OCI-LY7 (cell line): ENCODE data around the gene TPM2. TPM values are rescaled to one million over a fixed set of nuclear protein-coding genes. Genes with fewer than 3 reads are reported as not detected.

Source experiments
- BruUV-seq: library from RNA; stranded (reverse); fragments of 400-500 nt; replicated peaks from 2 replicates; lab custom pipeline; 2021; lab: Mats Ljungman, UMichigan
- CTCF ChIA-PET: fragments of 300-600 bp; sonication (Branson Sonifier 250); formaldehyde crosslinking; loops from one replicate; lab custom pipeline; 2022; ENCODE audit warnings: antibody characterized with exemption; ENCODE audit not compliant: unreplicated experiment; lab: Charles Lee
- POLR2A ChIA-PET: fragments of 300-600 bp; sonication (Branson Sonifier 250); formaldehyde crosslinking; loops from one replicate; lab custom pipeline; 2022; ENCODE audit warnings: antibody characterized with exemption; lab: Charles Lee
- DNase-seq: peaks from one replicate; pipeline ENCODE4 v3.0.0-alpha.2; 2015; ENCODE audit warnings: low spot score
- H2AFZ ChIP-seq: fragments of 200-600 bp; sonication (generic), shearing (Covaris generic); 2 replicates; pipeline ENCODE4 v1.6.1; 2014; ENCODE audit warnings: mild to moderate bottlenecking, antibody characterized with exemption, low read length, moderate library complexity
- H3K27ac ChIP-seq: fragments of 200-600 bp; sonication (generic); 2 replicates; pipeline ENCODE4 v1.5.1; 2014; ENCODE audit warnings: mixed run types, low read depth, mild to moderate bottlenecking, moderate library complexity, low read length, inconsistent platforms; ENCODE audit not compliant: poor library complexity, severe bottlenecking
- H3K36me3 ChIP-seq: fragments of 200-600 bp; sonication (generic); 2 replicates; pipeline ENCODE4 v1.6.1; 2014; ENCODE audit warnings: mild to moderate bottlenecking, antibody characterized with exemption, low read length, moderate library complexity, mixed read lengths; ENCODE audit not compliant: insufficient read depth
- H3K4me1 ChIP-seq: fragments of 200-600 bp; sonication (generic); 2 replicates; pipeline ENCODE4 v1.5.1; 2014; ENCODE audit warnings: mild to moderate bottlenecking, low read length; ENCODE audit not compliant: insufficient read depth, poor library complexity, severe bottlenecking
- H3K4me2 ChIP-seq: fragments of 200-600 bp; sonication (generic); 2 replicates; pipeline ENCODE4 v1.6.1; 2014; ENCODE audit warnings: mild to moderate bottlenecking, low read length
- H3K4me3 ChIP-seq: fragments of 200-600 bp; sonication (generic); 2 replicates; pipeline ENCODE4 v1.5.1; 2014; ENCODE audit warnings: mild to moderate bottlenecking, low read depth, low read length; ENCODE audit not compliant: poor library complexity, severe bottlenecking
- H3K79me2 ChIP-seq: fragments of 200-600 bp; sonication (generic); 2 replicates; pipeline ENCODE4 v1.6.1; 2016; ENCODE audit warnings: low read depth, mild to moderate bottlenecking, low read length, moderate library complexity, mixed read lengths; ENCODE audit not compliant: insufficient read depth
- H3K9me2 ChIP-seq: fragments of 200-600 bp; sonication (generic); 2 replicates; pipeline ENCODE4 v1.6.1; 2016; ENCODE audit warnings: mild to moderate bottlenecking, low read length, mixed read lengths; ENCODE audit not compliant: insufficient read depth
- H3K9me3 ChIP-seq: fragments of 200-600 bp; sonication (generic); 2 replicates; pipeline ENCODE4 v1.6.1; 2014; ENCODE audit warnings: mild to moderate bottlenecking, mixed run types, low read length, mixed read lengths
- H4K20me1 ChIP-seq: fragments of 200-600 bp; sonication (generic); 2 replicates; pipeline ENCODE4 v1.6.1; 2014; ENCODE audit warnings: mild to moderate bottlenecking, antibody characterized with exemption, low read length, moderate library complexity, mixed read lengths; ENCODE audit not compliant: insufficient read depth
- EZH2phosphoT487 ChIP-seq: fragments of 200-600 bp; sonication (generic); IDR thresholded peaks from 2 replicates; pipeline ENCODE4 v1.6.1; 2018; ENCODE audit warnings: low read depth, borderline replicate concordance, mild to moderate bottlenecking, mixed run types, antibody characterized with exemption, low read length, moderate library complexity, mixed read lengths
- intact Hi-C: fragments of 100-400 bp; cut with micrococcal nuclease; formaldehyde crosslinking; loops from one replicate; pipeline ENCODE4 v1.10.0; 2022; ENCODE audit not compliant: unreplicated experiment
- total RNA-seq, 2 experiments: library from RNA; depleted of rRNA in 1 of 2; stranded (reverse); fragments of >200 nt in 1 of 2; shearing (Covaris generic) in 1 of 2; gene quantifications; 2 replicates each; pipeline ENCODE4 v1.2.3, GENCODE V29; 2014 to 2022
- TF ChIP-seq, protein P1 (sequence below): fragments of 200-600 bp; sonication (generic); conservative IDR thresholded peaks from 2 replicates; pipeline ENCODE4 v1.5.1; 2014; ENCODE audit warnings: mild to moderate bottlenecking, antibody characterized with exemption, low read length, moderate library complexity, mixed read lengths

The TPM2 gene
- total RNA-seq, 2 experiments from 2014 or later, result 2.5 TPM; not detected in 1

DNA sequence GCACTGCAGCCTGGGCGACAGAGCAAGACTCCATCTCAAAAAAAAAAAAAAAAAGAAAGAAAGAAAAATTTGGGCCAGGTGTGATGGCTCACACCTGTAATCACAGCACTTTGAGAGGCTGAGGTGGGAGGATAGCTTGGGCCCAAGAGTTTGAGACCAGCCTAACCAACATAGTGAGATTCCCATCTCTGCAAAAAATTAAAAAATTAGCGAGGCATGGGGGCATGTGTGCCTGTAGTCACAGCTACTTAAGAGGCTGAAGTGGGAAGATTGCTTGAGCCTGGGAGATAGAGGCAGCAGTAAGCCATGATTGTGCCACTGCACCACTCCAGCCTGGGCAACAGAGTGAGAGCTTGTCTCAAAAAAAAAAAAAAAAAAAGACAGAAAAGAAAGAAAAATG lies 36.1 kb downstream of the TPM2 start:
- no peak overlapping the region; the same call in 1 of the 2 replicates for H2AFZ ChIP-seq
- BruUV-seq, result no TSS peak
- CTCF ChIA-PET, result no interaction called here
- no peaks in the 10 kb centered on the region for H3K9me3 ChIP-seq
- no peaks in the 10 kb centered on the region for H3K9me2 ChIP-seq
- DNase-seq, result no peak
- peaks cover 31% of the 10 kb centered on the region; the same call in 1 of the 2 replicates for H3K79me2 ChIP-seq
- POLR2A ChIA-PET, result interaction anchor here (0.6 to 1.2 kb wide), 6 partner anchors 11 to 90 kb away, joined by 3 to 5 read pairs (median 3); partner anchors contain the start of gene ARHGEF39
- no peak overlapping the region for H3K4me3 ChIP-seq
- TF ChIP-seq EZH2phosphoT487, result no peak
- H3K27ac ChIP-seq, result no peak overlapping the region
- intact Hi-C loops, result no loop called here
- peaks cover 16% of the 10 kb centered on the region for H3K36me3 ChIP-seq
- H3K4me2 ChIP-seq, result no peak overlapping the region
- no peaks in the 10 kb centered on the region for H4K20me1 ChIP-seq
- peaks cover 50% of the 10 kb centered on the region for H3K4me1 ChIP-seq

DNA sequence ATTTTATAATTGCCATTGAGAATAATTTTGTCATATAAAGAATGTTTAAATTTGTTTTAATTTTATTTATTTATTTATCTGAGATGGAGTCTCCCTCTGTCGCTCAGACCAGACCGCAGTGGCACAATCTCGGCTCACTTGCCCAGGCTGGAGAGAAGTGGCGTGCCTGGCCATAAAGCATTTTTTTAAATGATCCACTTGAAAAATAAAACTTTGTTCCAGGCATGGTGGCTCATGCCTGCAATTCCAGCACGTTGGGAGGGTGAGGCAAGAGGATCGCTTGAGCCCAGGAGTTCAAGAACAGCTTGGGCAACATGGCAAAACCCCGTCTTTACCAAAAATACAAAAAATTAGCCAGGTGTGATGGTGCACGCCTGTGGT lies 36.9 kb downstream of the TPM2 start:
- Histone ChIP-seq H4K20me1 (no peaks in the 10 kb centered on the region), H3K79me2 (peaks cover 31% of the 10 kb centered on the region; the same call in 1 of the 2 replicates), H3K4me3 (no peak overlapping the region), H3K36me3 (peaks cover 23% of the 10 kb centered on the region), H3K4me1 (peaks cover 56% of the 10 kb centered on the region), H2AFZ (no peak overlapping the region; the same call in 1 of the 2 replicates), H3K9me3 (no peaks in the 10 kb centered on the region), H3K27ac (no peak overlapping the region), H3K9me2 (no peaks in the 10 kb centered on the region), H3K4me2 (no peak overlapping the region)
- CTCF ChIA-PET, result no interaction called here
- no TSS peak for BruUV-seq
- intact Hi-C loops, result no loop called here
- POLR2A ChIA-PET, result interaction anchor here (0.8 to 1.2 kb wide), 2 partner anchors 12 to 18 kb away, joined by 3 read pairs; partner anchors contain the start of gene ARHGEF39
- TF ChIP-seq EZH2phosphoT487, result no peak
- DNase-seq, result no peak

DNA sequence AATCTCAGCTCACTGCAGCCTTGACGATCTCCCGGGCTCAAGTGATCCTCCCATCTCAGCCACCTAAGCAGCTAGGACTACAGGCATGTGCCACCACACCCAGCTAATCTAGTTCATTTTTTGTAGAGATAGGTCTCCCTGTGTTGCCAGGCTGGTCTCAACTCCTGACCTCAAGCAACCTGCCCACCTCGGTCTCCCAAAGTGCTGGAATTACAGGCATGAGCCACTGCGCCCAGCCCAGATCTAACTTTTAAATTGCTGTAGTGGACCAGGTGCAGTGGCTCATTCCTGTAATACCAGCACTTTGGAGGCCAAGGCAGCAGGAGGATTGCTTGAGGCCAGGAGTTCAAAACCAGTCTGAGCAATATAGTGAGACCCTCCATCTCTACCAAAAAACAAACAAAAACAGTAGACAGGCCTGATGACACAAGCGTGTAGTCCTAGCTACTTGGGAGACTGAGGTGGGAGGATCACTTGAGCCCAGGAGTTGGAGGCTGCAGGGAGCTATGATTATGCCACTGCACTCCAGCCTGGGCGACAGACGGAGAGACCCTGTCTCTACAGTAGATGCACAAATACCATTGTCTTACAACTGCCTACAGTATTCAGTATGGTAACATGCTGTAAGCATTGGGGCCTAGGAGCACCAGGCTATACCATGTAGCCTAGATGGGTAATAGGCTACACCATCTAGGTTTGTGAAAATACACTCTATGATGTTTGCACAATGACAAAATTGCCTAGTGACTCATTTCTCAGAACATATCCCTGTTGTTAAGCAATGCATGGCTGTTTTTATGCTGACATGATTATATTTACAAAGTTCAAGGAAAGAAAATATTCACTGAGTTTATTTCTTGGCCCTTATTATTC lies 37.5 kb downstream of the TPM2 start:
- intact Hi-C loops, result no loop called here

More for the DNA sequence above, 37.5 kb downstream of the TPM2 start:
- Histone ChIP-seq H3K4me3 (no peak overlapping the region), H3K27ac (peak overlapping the region; percentile 89), H3K4me2 (peak overlapping the region; percentile 78), H3K9me3 (no peaks in the 10 kb centered on the region), H3K36me3 (peaks cover 23% of the 10 kb centered on the region), H4K20me1 (no peaks in the 10 kb centered on the region), H3K79me2 (peaks cover 31% of the 10 kb centered on the region; the same call in 1 of the 2 replicates), H3K9me2 (no peaks in the 10 kb centered on the region), H2AFZ (peak overlapping the region; percentile 33; the same call in 1 of the 2 replicates), H3K4me1 (peaks cover 56% of the 10 kb centered on the region)
- POLR2A ChIA-PET, result interaction anchor here (0.6 to 7.6 kb wide), 6 partner anchors 13 to 32 kb away, joined by 3 to 110 read pairs (median 3); partner anchors contain the start of genes ARHGEF39 and CD72
- TF ChIP-seq, protein P1, sequence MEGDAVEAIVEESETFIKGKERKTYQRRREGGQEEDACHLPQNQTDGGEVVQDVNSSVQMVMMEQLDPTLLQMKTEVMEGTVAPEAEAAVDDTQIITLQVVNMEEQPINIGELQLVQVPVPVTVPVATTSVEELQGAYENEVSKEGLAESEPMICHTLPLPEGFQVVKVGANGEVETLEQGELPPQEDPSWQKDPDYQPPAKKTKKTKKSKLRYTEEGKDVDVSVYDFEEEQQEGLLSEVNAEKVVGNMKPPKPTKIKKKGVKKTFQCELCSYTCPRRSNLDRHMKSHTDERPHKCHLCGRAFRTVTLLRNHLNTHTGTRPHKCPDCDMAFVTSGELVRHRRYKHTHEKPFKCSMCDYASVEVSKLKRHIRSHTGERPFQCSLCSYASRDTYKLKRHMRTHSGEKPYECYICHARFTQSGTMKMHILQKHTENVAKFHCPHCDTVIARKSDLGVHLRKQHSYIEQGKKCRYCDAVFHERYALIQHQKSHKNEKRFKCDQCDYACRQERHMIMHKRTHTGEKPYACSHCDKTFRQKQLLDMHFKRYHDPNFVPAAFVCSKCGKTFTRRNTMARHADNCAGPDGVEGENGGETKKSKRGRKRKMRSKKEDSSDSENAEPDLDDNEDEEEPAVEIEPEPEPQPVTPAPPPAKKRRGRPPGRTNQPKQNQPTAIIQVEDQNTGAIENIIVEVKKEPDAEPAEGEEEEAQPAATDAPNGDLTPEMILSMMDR, result no peak
- TF ChIP-seq EZH2phosphoT487, result no peak
- no TSS peak for BruUV-seq
- CTCF ChIA-PET, result interaction anchor here (0.9 to 1.5 kb wide), 3 partner anchors 33 to 75 kb away, joined by 3 to 4 read pairs (median 4); no protein-coding TSS in a partner anchor
- DNase-seq, result no peak
